Measurements from ENCODE around the gene SEMA3F. TPM values are rescaled to one million over a fixed set of nuclear protein-coding genes. Genes with fewer than 3 reads are reported as not detected.

The SEMA3F gene
- total RNA-seq, 1 experiment from 2014 or later, result 69.6 TPM

DNA sequence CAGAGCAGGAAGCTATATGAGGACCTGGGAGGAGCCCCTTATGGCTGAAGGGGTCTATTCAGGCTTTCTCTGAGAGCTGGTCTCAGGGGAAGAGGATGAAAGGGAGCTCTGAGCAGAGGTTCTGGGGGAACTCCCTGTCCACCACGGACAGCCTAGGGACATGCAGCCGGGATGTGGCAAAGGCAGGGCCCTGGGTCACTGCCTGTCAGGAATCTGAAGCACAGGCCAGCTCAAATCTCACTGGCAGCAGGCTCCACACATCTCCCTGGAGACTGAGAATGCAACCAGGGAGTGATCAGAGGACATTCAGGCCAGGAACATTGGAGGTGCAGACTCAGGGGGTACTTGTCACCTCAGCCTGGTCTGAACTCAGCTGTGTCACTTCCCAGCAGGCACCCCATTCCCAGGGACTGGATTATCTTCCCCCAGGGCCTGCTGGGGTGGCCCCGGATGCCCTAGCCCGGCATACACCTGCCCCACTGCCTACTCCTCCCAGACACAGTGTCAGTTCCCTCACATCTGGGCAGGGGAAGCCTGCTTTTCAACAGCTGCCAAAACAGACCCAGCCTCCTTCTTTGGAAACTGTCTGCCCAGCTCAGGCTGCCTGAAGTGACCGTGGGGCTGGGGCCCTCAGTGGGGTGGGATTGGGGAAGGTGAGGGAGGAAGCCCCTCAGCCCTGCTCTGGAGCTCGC, 18.3 kb upstream of the SEMA3F start:
- Histone ChIP-seq H3K27ac (ENCODE audit: low read length) (no peak overlapping the region), H3K4me3 (ENCODE audit: low read depth in 2 of 2, low read length in 2 of 2) (no peak overlapping the region), H3K9me3 (ENCODE audit: control insufficient read depth, insufficient read depth, low read depth, low read length) (no peaks in the 10 kb centered on the region), H3K4me1 (ENCODE audit: control insufficient read depth, insufficient read depth, low read length) (peaks cover 25% of the 10 kb centered on the region), H3K36me3 (ENCODE audit: control insufficient read depth, insufficient read depth, low read length) (no peaks in the 10 kb centered on the region), H3K27me3 (ENCODE audit: control insufficient read depth, insufficient read depth, low read length) (no peaks in the 10 kb centered on the region)
- CTCF ChIA-PET, result interaction anchor here (0.6 to 1.2 kb wide), 3 partner anchors 14 to 138 kb away, joined by 3 to 9 read pairs (median 4); no protein-coding TSS in a partner anchor
- no peak for DNase-seq (ENCODE audit: low read depth, low spot score)
- POLR2A ChIA-PET, result interaction anchor here (0.6 kb wide), 1 partner anchor 24 kb away, joined by 3 read pairs; no protein-coding TSS in a partner anchor
- peak; percentile 52 for ATAC-seq
- no TSS peak for BruUV-seq (replicated peaks)
- intact Hi-C loops (cut with micrococcal nuclease; ENCODE audit: unreplicated experiment) (no loop called here), in situ Hi-C loops (cut with HindIII; ENCODE audit: low pct_unique_long_range_greater_than_20kb, low sequenced_read_pairs) (no loop called here)
- TF ChIP-seq POLR2AphosphoS5 (IDR thresholded peaks at IDR 0.05; ENCODE audit: low read depth, low read length) (no peak), SIN3A (IDR thresholded peaks at IDR 0.05; ENCODE audit: borderline replicate concordance, insufficient read depth, low read depth, low read length) (no peak), TCF7L2 (IDR thresholded peaks at IDR 0.05; ENCODE audit: low read depth, low read length) (no peak)
- TF ChIP-seq, protein P1, sequence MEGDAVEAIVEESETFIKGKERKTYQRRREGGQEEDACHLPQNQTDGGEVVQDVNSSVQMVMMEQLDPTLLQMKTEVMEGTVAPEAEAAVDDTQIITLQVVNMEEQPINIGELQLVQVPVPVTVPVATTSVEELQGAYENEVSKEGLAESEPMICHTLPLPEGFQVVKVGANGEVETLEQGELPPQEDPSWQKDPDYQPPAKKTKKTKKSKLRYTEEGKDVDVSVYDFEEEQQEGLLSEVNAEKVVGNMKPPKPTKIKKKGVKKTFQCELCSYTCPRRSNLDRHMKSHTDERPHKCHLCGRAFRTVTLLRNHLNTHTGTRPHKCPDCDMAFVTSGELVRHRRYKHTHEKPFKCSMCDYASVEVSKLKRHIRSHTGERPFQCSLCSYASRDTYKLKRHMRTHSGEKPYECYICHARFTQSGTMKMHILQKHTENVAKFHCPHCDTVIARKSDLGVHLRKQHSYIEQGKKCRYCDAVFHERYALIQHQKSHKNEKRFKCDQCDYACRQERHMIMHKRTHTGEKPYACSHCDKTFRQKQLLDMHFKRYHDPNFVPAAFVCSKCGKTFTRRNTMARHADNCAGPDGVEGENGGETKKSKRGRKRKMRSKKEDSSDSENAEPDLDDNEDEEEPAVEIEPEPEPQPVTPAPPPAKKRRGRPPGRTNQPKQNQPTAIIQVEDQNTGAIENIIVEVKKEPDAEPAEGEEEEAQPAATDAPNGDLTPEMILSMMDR (IDR thresholded peaks at IDR 0.05), result no peak
- TF ChIP-seq, protein P2, sequence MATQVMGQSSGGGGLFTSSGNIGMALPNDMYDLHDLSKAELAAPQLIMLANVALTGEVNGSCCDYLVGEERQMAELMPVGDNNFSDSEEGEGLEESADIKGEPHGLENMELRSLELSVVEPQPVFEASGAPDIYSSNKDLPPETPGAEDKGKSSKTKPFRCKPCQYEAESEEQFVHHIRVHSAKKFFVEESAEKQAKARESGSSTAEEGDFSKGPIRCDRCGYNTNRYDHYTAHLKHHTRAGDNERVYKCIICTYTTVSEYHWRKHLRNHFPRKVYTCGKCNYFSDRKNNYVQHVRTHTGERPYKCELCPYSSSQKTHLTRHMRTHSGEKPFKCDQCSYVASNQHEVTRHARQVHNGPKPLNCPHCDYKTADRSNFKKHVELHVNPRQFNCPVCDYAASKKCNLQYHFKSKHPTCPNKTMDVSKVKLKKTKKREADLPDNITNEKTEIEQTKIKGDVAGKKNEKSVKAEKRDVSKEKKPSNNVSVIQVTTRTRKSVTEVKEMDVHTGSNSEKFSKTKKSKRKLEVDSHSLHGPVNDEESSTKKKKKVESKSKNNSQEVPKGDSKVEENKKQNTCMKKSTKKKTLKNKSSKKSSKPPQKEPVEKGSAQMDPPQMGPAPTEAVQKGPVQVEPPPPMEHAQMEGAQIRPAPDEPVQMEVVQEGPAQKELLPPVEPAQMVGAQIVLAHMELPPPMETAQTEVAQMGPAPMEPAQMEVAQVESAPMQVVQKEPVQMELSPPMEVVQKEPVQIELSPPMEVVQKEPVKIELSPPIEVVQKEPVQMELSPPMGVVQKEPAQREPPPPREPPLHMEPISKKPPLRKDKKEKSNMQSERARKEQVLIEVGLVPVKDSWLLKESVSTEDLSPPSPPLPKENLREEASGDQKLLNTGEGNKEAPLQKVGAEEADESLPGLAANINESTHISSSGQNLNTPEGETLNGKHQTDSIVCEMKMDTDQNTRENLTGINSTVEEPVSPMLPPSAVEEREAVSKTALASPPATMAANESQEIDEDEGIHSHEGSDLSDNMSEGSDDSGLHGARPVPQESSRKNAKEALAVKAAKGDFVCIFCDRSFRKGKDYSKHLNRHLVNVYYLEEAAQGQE (IDR thresholded peaks at IDR 0.05; ENCODE audit: insufficient read depth in 1 of 2, low read depth in 2 of 2, low read length in 1 of 2), result no peak

DNA sequence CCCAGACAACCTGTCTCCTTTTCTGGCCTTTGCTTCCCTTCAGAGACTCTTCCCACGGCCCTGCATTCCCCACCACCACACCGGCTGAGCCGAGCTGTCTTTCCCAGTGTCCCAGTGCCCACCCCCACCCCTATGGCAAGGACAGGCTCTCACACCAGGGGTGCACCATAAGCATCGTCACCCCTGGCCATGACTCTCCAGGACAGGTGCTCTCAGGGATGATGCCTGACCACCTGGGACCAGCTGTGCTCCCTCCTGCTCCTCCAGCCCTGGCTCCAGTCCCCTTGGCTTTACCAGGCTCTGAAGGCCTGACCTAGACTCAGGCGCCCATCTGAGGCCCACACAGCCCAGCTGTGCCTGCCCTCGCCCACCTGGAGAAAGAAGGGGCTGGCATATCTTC, 17.6 kb upstream of the SEMA3F start:
- intact Hi-C loops (cut with micrococcal nuclease; ENCODE audit: unreplicated experiment), result no loop called here
- no peaks in the 10 kb centered on the region for H3K9me3 ChIP-seq (ENCODE audit: control insufficient read depth, insufficient read depth, low read depth, low read length)
- TF ChIP-seq TCF7L2 (IDR thresholded peaks at IDR 0.05; ENCODE audit: low read depth, low read length), result no peak
- no peak for TF ChIP-seq POLR2AphosphoS5 (IDR thresholded peaks at IDR 0.05; ENCODE audit: low read depth, low read length)
- no peak for TF ChIP-seq SIN3A (IDR thresholded peaks at IDR 0.05; ENCODE audit: borderline replicate concordance, insufficient read depth, low read depth, low read length)
- TF ChIP-seq, protein P1 (IDR thresholded peaks at IDR 0.05), result no peak
- TF ChIP-seq, protein P2 (IDR thresholded peaks at IDR 0.05; ENCODE audit: insufficient read depth in 1 of 2, low read depth in 2 of 2, low read length in 1 of 2), result no peak
- DNase-seq (ENCODE audit: low read depth, low spot score) (no peak), ATAC-seq (no peak)
- in situ Hi-C loops (cut with HindIII; ENCODE audit: low pct_unique_long_range_greater_than_20kb, low sequenced_read_pairs), result no loop called here
- no peak overlapping the region for H3K4me3 ChIP-seq (ENCODE audit: low read depth in 2 of 2, low read length in 2 of 2)
- no TSS peak for BruUV-seq (replicated peaks)
- no peaks in the 10 kb centered on the region for H3K27me3 ChIP-seq (ENCODE audit: control insufficient read depth, insufficient read depth, low read length)
- ChIA-PET POLR2A (no interaction called here), CTCF (no interaction called here)
- H3K4me1 ChIP-seq (ENCODE audit: control insufficient read depth, insufficient read depth, low read length), result peaks cover 25% of the 10 kb centered on the region
- no peak overlapping the region for H3K27ac ChIP-seq (ENCODE audit: low read length)
- no peaks in the 10 kb centered on the region for H3K36me3 ChIP-seq (ENCODE audit: control insufficient read depth, insufficient read depth, low read length)
